ENCODE measurements around the gene DPF3. TPM values are rescaled to one million over a fixed set of nuclear protein-coding genes. Genes with fewer than 3 reads are reported as not detected.

Gene DPF3
- total and polyA plus RNA-seq, 2 donors (not counting 1 experiment from before 2014, with no cell fraction given), result 7.6 to 13.7 TPM

DNA sequence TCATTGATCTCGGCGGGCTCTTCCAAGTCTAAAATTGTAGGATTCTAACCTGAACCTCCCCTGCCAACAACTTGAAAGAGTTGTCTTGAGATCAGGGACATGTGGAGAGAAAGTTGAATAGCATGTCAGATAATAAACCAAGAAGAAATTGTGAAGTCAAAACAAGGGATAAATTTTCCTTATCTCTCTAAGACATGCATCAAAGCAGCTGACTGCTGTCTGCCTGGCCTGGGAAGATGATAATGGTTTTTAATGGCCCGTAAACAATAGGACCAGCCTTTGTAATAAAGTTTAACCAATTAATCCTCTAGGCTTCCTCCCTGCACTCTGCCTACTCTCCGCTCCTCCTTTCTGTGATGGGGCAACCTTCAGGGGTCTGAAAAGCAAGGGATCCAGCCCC, 67.9 kb downstream of the DPF3 start:
- Histone ChIP-seq H3K4me2 (ENCODE audit: extremely low read depth, insufficient read depth, low read length) (no peak overlapping the region), H2AFZ (ENCODE audit: low read length) (no peak overlapping the region), H3K9ac (ENCODE audit: insufficient read depth, low read length) (no peak overlapping the region), H3K9me3 (ENCODE audit: control insufficient read depth, insufficient read depth, low read depth, low read length) (no peaks in the 10 kb centered on the region), H3K4me1 (ENCODE audit: control insufficient read depth, extremely low read depth, insufficient read depth, low read length) (no peaks in the 10 kb centered on the region), H3K4me3 (replicated peaks in 1 of 4; ENCODE audit: control extremely low read depth in 1 of 4, insufficient read depth in 1 of 4, low read depth in 3 of 4, low read length in 4 of 4) (no peak overlapping the region), H3K27me3 (ENCODE audit: control insufficient read depth, insufficient read depth, low read length) (no peaks in the 10 kb centered on the region), H3K27ac (ENCODE audit: insufficient read depth, low read length) (no peak overlapping the region), H3K79me2 (ENCODE audit: control insufficient read depth, insufficient read depth, low read length) (peaks cover 1% of the 10 kb centered on the region), H4K20me1 (ENCODE audit: control insufficient read depth, extremely low read depth, insufficient read depth, low read length) (no peaks in the 10 kb centered on the region), H3K36me3 (ENCODE audit: control insufficient read depth, insufficient read depth, low read length) (no peaks in the 10 kb centered on the region)
- no peak for DNase-seq (ENCODE audit: low read depth in 2 of 2)
- TF ChIP-seq, protein P1, sequence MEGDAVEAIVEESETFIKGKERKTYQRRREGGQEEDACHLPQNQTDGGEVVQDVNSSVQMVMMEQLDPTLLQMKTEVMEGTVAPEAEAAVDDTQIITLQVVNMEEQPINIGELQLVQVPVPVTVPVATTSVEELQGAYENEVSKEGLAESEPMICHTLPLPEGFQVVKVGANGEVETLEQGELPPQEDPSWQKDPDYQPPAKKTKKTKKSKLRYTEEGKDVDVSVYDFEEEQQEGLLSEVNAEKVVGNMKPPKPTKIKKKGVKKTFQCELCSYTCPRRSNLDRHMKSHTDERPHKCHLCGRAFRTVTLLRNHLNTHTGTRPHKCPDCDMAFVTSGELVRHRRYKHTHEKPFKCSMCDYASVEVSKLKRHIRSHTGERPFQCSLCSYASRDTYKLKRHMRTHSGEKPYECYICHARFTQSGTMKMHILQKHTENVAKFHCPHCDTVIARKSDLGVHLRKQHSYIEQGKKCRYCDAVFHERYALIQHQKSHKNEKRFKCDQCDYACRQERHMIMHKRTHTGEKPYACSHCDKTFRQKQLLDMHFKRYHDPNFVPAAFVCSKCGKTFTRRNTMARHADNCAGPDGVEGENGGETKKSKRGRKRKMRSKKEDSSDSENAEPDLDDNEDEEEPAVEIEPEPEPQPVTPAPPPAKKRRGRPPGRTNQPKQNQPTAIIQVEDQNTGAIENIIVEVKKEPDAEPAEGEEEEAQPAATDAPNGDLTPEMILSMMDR (conservative IDR thresholded peaks at IDR 0.05 in 1 of 2, IDR thresholded peaks at IDR 0.05 in 1 of 2; ENCODE audit: low read depth in 1 of 2, low read length in 2 of 2), result no peak
- TF ChIP-seq EZH2 (IDR thresholded peaks at IDR 0.05; ENCODE audit: low read length, missing control alignments), result no peak

DNA sequence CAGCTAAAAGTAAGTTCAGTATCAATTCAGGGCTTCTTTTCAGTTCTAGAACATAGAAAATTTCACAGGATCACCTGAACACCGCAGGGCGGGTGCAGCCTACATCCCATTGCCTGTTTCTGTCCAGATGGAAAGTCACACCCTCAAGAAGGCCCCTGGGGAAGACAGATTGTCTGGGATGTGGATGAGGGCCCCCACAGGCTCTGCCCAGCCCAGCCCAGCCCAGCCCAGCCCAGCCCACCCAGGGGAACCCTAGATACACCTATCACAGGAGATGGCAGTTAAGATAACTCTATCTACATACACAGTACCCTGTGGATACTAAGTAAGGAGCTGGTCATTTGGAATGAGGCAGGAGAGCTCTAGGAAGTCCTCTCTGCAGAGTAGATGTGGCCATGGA, 68.4 kb downstream of the DPF3 start:
- no peaks in the 10 kb centered on the region for H3K9me3 ChIP-seq (ENCODE audit: control insufficient read depth, insufficient read depth, low read depth, low read length)
- H3K36me3 ChIP-seq (ENCODE audit: control insufficient read depth, insufficient read depth, low read length), result no peaks in the 10 kb centered on the region
- no peak overlapping the region for H3K9ac ChIP-seq (ENCODE audit: insufficient read depth, low read length)
- H3K4me3 ChIP-seq (replicated peaks in 1 of 4; ENCODE audit: control extremely low read depth in 1 of 4, insufficient read depth in 1 of 4, low read depth in 3 of 4, low read length in 4 of 4), result no peak overlapping the region
- DNase-seq (ENCODE audit: low read depth in 2 of 2), result no peak
- no peak overlapping the region for H2AFZ ChIP-seq (ENCODE audit: low read length)
- H3K79me2 ChIP-seq (ENCODE audit: control insufficient read depth, insufficient read depth, low read length), result peaks cover 2% of the 10 kb centered on the region
- no peaks in the 10 kb centered on the region for H3K27me3 ChIP-seq (ENCODE audit: control insufficient read depth, insufficient read depth, low read length)
- no peaks in the 10 kb centered on the region for H4K20me1 ChIP-seq (ENCODE audit: control insufficient read depth, extremely low read depth, insufficient read depth, low read length)
- H3K4me2 ChIP-seq (ENCODE audit: extremely low read depth, insufficient read depth, low read length), result no peak overlapping the region
- no peaks in the 10 kb centered on the region for H3K4me1 ChIP-seq (ENCODE audit: control insufficient read depth, extremely low read depth, insufficient read depth, low read length)
- TF ChIP-seq EZH2 (IDR thresholded peaks at IDR 0.05; ENCODE audit: low read length, missing control alignments), result no peak
- TF ChIP-seq, protein P1 (conservative IDR thresholded peaks at IDR 0.05 in 1 of 2, IDR thresholded peaks at IDR 0.05 in 1 of 2; ENCODE audit: low read depth in 1 of 2, low read length in 2 of 2), result no peak
- no peak overlapping the region for H3K27ac ChIP-seq (ENCODE audit: insufficient read depth, low read length)

DNA sequence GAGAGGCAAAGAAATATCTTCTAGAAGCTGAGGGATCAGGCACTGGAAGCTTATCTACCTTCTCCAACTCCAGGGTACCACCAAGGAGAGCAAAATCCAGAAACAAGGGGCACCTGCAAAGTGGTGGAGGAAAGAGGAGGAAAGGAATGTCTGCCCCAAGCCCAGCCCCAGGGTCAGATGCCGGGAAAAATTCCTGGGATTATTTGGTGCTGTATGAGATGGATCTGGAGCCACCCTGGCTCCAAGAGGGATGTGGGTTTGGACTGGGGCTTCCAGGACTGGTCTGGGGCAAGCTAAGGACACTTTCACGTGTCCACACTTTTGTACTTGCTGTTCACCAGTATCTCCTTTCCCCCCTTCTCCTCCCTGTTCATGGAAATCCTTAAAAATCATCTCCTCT, 69.8 kb downstream of the DPF3 start:
- H3K27ac ChIP-seq (ENCODE audit: insufficient read depth, low read length), result no peak overlapping the region
- no peaks in the 10 kb centered on the region for H3K4me1 ChIP-seq (ENCODE audit: control insufficient read depth, extremely low read depth, insufficient read depth, low read length)
- H3K9me3 ChIP-seq (ENCODE audit: control insufficient read depth, insufficient read depth, low read depth, low read length), result no peaks in the 10 kb centered on the region
- no peak overlapping the region for H3K4me2 ChIP-seq (ENCODE audit: extremely low read depth, insufficient read depth, low read length)
- no peaks in the 10 kb centered on the region for H3K27me3 ChIP-seq (ENCODE audit: control insufficient read depth, insufficient read depth, low read length)
- no peak overlapping the region for H2AFZ ChIP-seq (ENCODE audit: low read length)
- H3K9ac ChIP-seq (ENCODE audit: insufficient read depth, low read length), result no peak overlapping the region
- H3K36me3 ChIP-seq (ENCODE audit: control insufficient read depth, insufficient read depth, low read length), result no peaks in the 10 kb centered on the region
- H3K79me2 ChIP-seq (ENCODE audit: control insufficient read depth, insufficient read depth, low read length), result peaks cover 2% of the 10 kb centered on the region
- no peak for TF ChIP-seq EZH2 (IDR thresholded peaks at IDR 0.05; ENCODE audit: low read length, missing control alignments)
- peak in 1 of 2 donors; percentile 38 for DNase-seq (ENCODE audit: low read depth in 2 of 2)
- no peaks in the 10 kb centered on the region for H4K20me1 ChIP-seq (ENCODE audit: control insufficient read depth, extremely low read depth, insufficient read depth, low read length)
- no peak overlapping the region for H3K4me3 ChIP-seq (replicated peaks in 1 of 4; ENCODE audit: control extremely low read depth in 1 of 4, insufficient read depth in 1 of 4, low read depth in 3 of 4, low read length in 4 of 4)

All from fibroblast of lung (primary cell).